NCI-H460 (cell line): ENCODE data around the gene CD276. TPM values are rescaled to one million over a fixed set of nuclear protein-coding genes. Genes with fewer than 3 reads are reported as not detected.

Experiments
- DNase-seq: peaks from one replicate; pipeline ENCODE4 v3.0.0-alpha.2; 2016; ENCODE audit warnings: low read depth; ENCODE audit errors: extremely low read depth
- total RNA-seq: library from RNA; depleted of rRNA; stranded (reverse); fragments of >200 nt; shearing (Covaris generic); gene quantifications from 2 replicates; pipeline ENCODE4 v1.2.3, GENCODE V29; 2014; rRNA removed

CD276 gene
- total RNA-seq, 1 experiment from 2014 or later, result 30.2 TPM

GRCh38 chr15:73760330-73761329, 76.4 kb downstream of the CD276 start:
- no peak for DNase-seq

- no peak for DNase-seq
These were observed 79.7 kb downstream of the CD276 start for GRCh38 chr15:73763931-73764330.

Other genes with a start within 250 kb of the CD276 start
- gene REC114, start 241.2 kb upstream of the CD276 start, total RNA-seq, result not detected in 2 replicates
- gene NPTN, start 51.0 kb upstream of the CD276 start, total RNA-seq, result 56.9 and 59.7 TPM in 2 replicates
- gene INSYN1, start 69.0 kb downstream of the CD276 start, total RNA-seq, result 0.02 TPM in 1 of 2 replicates, not detected in the other
- not detected in 2 replicates for gene TBC1D21, start 189.2 kb downstream of the CD276 start, total RNA-seq
- 9.8 and 10.4 TPM in 2 replicates for gene LOXL1, start 242.1 kb downstream of the CD276 start, total RNA-seq